ENCODE results near the gene GPX3. TPM values are rescaled to one million over a fixed set of nuclear protein-coding genes. Genes with fewer than 3 reads are reported as not detected.

Gene GPX3
- total and polyA plus RNA-seq, 10 of the 15 experiments (the other 5 are each of a cell fraction or from before 2014, with no cell fraction given) = 0.04 to 1.0 (median 0.15) TPM; not detected in 3

GRCh38 chr5:151052836-151053235 is 32.4 kb downstream of the GPX3 start:
- peaks cover 50 to 65% of the 10 kb centered on the region in 2 experiments for H3K36me3 ChIP-seq (ENCODE audit: control insufficient read depth in 2 of 2, insufficient read depth in 2 of 2, low read length in 1 of 2)
- ChIA-PET POLR2A (interaction anchor here (0.5 to 4.2 kb wide), 7 partner anchors 26 to 954 kb away, joined by 3 to 23 read pairs (median 4); no protein-coding TSS in a partner anchor), SMC1A (ENCODE audit: uncharacterized antibody, unreplicated experiment) (interaction anchor here (0.7 to 9.9 kb wide), 19 partner anchors 12 to 263 kb away, joined by 3 to 279 read pairs (median 7); partner anchors contain the start of gene TNIP1), RAD21 (ENCODE audit: unreplicated experiment) (interaction anchor here (0.8 to 7.7 kb wide), 21 partner anchors 13 to 263 kb away, joined by 3 to 178 read pairs (median 6); no protein-coding TSS in a partner anchor), CTCF (interaction anchor here (0.9 to 15.8 kb wide), 23 partner anchors 7 to 261 kb away, joined by 3 to 691 read pairs (median 5); partner anchors contain the start of gene ANXA6)
- no peaks in the 10 kb centered on the region for H3K27me3 ChIP-seq (replicated peaks in 1 of 2; ENCODE audit: control insufficient read depth in 2 of 2, insufficient read depth in 2 of 2, low read length in 1 of 2)
- no peak overlapping the region for H3K4me3 ChIP-seq
- no peak overlapping the region; the same call in 1 of the 2 replicates for H3K9ac ChIP-seq (ENCODE audit: control insufficient read depth, insufficient read depth, low read length)
- intact Hi-C loops (cut with micrococcal nuclease; ENCODE audit: unreplicated experiment) (loop anchor here (5.0 kb wide), 1 partner anchor 264 kb away; no protein-coding TSS in a partner anchor), in situ Hi-C loops (cut with MboI) (loop anchor here (5.0 kb wide), 2 partner anchors 69 to 109 kb away; no protein-coding TSS in a partner anchor)
- no peaks in the 10 kb centered on the region; the same call in none of the 2 replicates for H4K20me1 ChIP-seq (ENCODE audit: control insufficient read depth, insufficient read depth)
- no peak for FAIRE-seq
- peaks cover 17% of the 10 kb centered on the region for H3K79me2 ChIP-seq (ENCODE audit: control insufficient read depth, insufficient read depth, low read length)
- no peak for DNase-seq (ENCODE audit: low read depth, low spot score)
- ATAC-seq = no peak
- no peaks in the 10 kb centered on the region; the same call in 1 of the 2 replicates for H3K4me1 ChIP-seq (ENCODE audit: control insufficient read depth, insufficient read depth, low read length)
- no TSS peak for BruUV-seq (replicated peaks)
- WGBS (ENCODE audit: insufficient coverage, insufficient replicate concordance, low lambda C conversion rate, missing lambda C conversion rate) = 72% methylated on average over 3 of the region's 3 CpGs
- H2AFZ ChIP-seq (ENCODE audit: control insufficient read depth, low read depth, low read length) = no peak overlapping the region
- H3K27ac ChIP-seq (ENCODE audit: control insufficient read depth, insufficient read depth) = no peak overlapping the region
- no peaks in the 10 kb centered on the region for H3K9me3 ChIP-seq (replicated peaks; ENCODE audit: control insufficient read depth, insufficient read depth, low read length)
- TF ChIP-seq HSF1 (IDR thresholded peaks at IDR 0.05; ENCODE audit: low read depth, low read length) (no peak), ZNF687 (IDR thresholded peaks at IDR 0.05) (no peak), SRF (IDR thresholded peaks at IDR 0.05; ENCODE audit: low read depth in 2 of 2, low read length in 2 of 2) (no peak), ZNF207 (IDR thresholded peaks at IDR 0.05; ENCODE audit: borderline replicate concordance) (no peak), ZZZ3 (IDR thresholded peaks at IDR 0.05; ENCODE audit: control insufficient read depth, insufficient read length, low read depth) (no peak), ATF3 (IDR thresholded peaks at IDR 0.05; ENCODE audit: borderline replicate concordance, extremely low read depth, low read depth, low read length) (no peak), JUNB (IDR thresholded peaks at IDR 0.05) (no peak), HDAC6 (IDR thresholded peaks at IDR 0.05; ENCODE audit: unreplicated experiment) (no peak), CHD1 (IDR thresholded peaks at IDR 0.05; ENCODE audit: low read depth, low read length) (no peak), NR2F1 (conservative IDR thresholded peaks at IDR 0.05) (no peak), SP1 (IDR thresholded peaks at IDR 0.05; ENCODE audit: low read depth, low read length) (no peak), HCFC1 (IDR thresholded peaks at IDR 0.05; ENCODE audit: low read length) (no peak), ELK1 (IDR thresholded peaks at IDR 0.05; ENCODE audit: low read depth, low read length) (no peak), MTA3 (IDR thresholded peaks at IDR 0.05; ENCODE audit: borderline replicate concordance, low read length) (no peak), ETV6 (conservative IDR thresholded peaks at IDR 0.05 in 1 of 2, IDR thresholded peaks at IDR 0.05 in 1 of 2; ENCODE audit: borderline replicate concordance in 1 of 2, low read depth in 1 of 2) (no peak), SIX5 (IDR thresholded peaks at IDR 0.05; ENCODE audit: low read depth, low read length, severe bottlenecking) (no peak), GATAD2B (conservative IDR thresholded peaks at IDR 0.05; ENCODE audit: low read depth) (no peak), ZBED1 (IDR thresholded peaks at IDR 0.05; ENCODE audit: borderline replicate concordance) (no peak)
- H3K4me2 ChIP-seq (ENCODE audit: control insufficient read depth, insufficient read depth) = no peak overlapping the region
